ENCODE measurements around the gene HNRNPU.

The HNRNPU gene

DNA sequence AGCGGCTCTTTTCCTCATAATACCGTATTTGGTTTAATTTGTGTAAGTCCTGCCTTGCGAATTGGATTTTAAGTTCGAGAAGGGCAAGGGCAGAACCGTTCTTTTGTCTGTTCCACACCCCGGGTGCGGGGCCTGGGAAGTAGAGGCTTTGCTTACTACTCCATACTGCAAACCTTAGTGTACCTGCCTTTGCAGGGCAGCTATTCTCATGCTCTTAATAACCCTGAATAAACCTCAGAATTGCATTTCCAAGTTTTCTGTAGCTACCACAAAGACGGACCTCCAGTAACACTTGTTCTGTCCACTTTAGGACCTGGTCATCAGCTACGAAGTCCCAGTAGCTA lies 657 bp upstream of the HNRNPU start:
- Histone ChIP-seq H3K27me3 (no peaks in the 10 kb centered on the region), H3K4me3 (ENCODE audit: low read depth, low read length) (peak overlapping the region; percentile 98), H3K36me3 (peaks cover 36% of the 10 kb centered on the region), H3K4me1 (peaks cover 5% of the 10 kb centered on the region; the same call in 1 of the 2 replicates), H3K9me3 (no peaks in the 10 kb centered on the region)
- peak; percentile 19 for DNase-seq
- TF ChIP-seq, protein P1, sequence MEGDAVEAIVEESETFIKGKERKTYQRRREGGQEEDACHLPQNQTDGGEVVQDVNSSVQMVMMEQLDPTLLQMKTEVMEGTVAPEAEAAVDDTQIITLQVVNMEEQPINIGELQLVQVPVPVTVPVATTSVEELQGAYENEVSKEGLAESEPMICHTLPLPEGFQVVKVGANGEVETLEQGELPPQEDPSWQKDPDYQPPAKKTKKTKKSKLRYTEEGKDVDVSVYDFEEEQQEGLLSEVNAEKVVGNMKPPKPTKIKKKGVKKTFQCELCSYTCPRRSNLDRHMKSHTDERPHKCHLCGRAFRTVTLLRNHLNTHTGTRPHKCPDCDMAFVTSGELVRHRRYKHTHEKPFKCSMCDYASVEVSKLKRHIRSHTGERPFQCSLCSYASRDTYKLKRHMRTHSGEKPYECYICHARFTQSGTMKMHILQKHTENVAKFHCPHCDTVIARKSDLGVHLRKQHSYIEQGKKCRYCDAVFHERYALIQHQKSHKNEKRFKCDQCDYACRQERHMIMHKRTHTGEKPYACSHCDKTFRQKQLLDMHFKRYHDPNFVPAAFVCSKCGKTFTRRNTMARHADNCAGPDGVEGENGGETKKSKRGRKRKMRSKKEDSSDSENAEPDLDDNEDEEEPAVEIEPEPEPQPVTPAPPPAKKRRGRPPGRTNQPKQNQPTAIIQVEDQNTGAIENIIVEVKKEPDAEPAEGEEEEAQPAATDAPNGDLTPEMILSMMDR (IDR thresholded peaks at IDR 0.05; ENCODE audit: low read depth, low read length): no peak

DNA sequence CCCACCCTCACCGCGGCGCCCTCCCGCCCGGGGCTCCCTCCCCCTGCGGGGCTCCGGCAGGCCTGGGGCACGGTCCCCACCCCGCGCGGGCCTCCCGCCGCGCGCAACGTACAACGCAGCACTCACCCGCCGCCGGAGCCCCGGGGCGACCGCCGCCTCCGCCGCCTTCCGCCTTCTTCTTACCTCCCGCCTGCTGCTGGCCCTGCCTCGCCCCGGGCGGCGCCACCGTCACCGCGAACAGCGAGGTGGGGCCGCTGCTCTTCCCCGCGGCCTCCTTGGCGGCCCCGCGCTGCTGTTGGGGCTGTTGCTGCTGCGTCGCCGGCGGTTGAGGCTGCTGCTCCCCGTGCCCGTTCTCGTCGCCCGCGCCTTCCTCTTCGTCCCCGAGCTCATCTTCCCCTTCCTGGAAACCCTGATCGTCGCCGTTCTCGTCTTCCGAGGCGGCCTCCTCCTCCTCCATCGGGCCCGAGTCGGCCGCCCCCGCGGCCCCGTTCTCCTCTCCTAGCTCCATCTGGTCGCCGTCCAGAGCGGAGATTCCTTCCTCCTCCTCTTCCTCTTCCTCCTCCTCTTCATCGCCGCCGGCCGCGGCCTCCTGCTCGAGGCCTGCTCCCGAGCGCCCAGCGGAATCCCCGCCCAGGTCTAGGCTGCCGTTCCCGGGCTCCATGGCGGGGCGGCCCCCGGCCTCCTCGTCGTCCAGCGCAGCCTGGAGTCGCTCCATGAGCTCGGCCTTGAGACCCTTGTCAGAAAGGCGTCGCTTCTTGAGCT lies 671 bp downstream of the HNRNPU start:
- peaks cover 7% of the 10 kb centered on the region for H3K4me1 ChIP-seq
- H3K27me3 ChIP-seq: no peaks in the 10 kb centered on the region
- peaks cover 50% of the 10 kb centered on the region for H3K36me3 ChIP-seq
- no peaks in the 10 kb centered on the region for H3K9me3 ChIP-seq
- DNase-seq: no peak
- TF ChIP-seq, protein P1 (IDR thresholded peaks at IDR 0.05; ENCODE audit: low read depth, low read length): no peak
- H3K4me3 ChIP-seq (ENCODE audit: low read depth, low read length): peak overlapping the region; percentile 98

DNA sequence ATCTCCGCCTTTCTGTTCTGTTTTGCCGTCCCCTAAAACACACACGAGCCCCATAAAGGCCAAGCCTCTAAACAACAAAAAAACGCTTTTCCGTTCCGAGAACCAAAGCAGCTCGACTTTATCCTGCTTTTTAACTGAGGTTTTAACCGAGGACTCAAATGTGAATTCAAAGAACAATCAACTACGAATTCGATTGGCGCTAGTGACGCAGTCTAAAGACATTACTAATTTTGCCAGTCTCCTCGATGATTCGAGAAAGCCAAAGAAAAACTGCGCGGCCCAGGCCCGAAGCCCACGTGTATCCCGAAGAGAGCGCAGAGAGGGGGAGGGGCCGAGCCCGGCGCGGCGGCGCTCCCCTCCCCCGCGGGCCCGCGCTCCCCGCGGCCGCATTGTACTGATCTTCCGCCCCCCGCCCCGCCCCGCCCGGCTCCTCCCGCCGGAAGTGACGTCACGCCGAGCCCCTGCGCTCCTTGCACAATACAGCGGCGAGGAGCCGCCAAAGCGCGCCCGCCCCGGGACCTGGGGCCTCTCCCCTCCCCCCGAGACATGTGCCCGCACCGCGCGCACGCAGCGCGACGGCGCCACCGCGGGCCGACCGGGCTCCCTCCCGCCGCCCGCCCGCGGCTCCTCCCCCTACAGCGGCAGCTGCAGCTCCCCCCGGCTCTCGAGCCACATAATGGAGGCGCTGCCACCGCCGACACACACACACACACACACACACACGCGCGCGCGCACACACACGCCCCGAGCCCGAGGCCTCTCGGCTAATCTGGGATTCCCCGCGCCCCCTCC lies 1.4 kb downstream of the HNRNPU start:
- TF ChIP-seq, protein P1 (IDR thresholded peaks at IDR 0.05; ENCODE audit: low read depth, low read length): no peak
- peaks cover 57% of the 10 kb centered on the region for H3K36me3 ChIP-seq
- H3K4me1 ChIP-seq: peaks cover 7% of the 10 kb centered on the region
- H3K9me3 ChIP-seq: no peaks in the 10 kb centered on the region
- H3K27me3 ChIP-seq: no peaks in the 10 kb centered on the region
- peak overlapping the region; percentile 98 for H3K4me3 ChIP-seq (ENCODE audit: low read depth, low read length)
- DNase-seq: peak; percentile 99

DNA sequence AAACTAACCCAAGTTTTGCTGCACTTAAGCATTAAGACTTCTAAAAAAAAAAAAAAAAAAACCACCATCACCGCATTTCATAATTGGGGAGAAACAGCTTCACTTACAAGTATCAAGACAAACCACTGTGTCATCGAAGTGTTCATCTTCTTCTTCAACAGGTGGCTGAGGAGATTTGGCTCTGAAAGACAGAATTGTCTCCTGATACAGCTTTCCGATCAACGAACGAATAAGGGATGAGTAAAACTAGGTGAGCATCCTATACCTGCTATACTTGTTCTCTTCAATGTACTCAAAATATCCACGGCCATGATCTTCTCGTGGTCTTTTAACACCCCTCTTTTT lies 2.0 kb downstream of the HNRNPU start:
- Histone ChIP-seq H3K4me3 (ENCODE audit: low read depth, low read length) (peak overlapping the region; percentile 98), H3K27me3 (no peaks in the 10 kb centered on the region), H3K4me1 (peaks cover 7% of the 10 kb centered on the region), H3K9me3 (no peaks in the 10 kb centered on the region), H3K36me3 (peaks cover 63% of the 10 kb centered on the region)
- TF ChIP-seq, protein P1 (IDR thresholded peaks at IDR 0.05; ENCODE audit: low read depth, low read length): no peak
- no peak for DNase-seq

DNA sequence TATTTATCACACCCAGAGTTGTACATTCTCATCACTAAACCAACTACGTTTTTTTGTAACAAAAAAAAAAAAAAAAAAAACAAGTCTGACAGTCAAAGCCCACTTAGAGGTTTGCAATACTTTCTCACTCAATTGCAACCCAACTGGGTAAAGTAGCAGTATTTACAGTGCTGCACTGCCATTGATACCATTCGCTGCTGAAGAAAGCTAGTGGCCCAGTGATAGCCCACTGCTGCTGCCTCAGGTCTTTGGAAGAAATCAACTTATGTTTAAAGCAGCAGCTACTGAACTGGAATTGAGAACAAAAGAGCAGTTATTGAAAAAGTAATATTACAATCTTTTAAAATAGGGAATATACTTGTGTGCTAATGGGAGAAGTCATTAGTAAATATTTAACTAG lies 2.7 kb downstream of the HNRNPU start:
- no peaks in the 10 kb centered on the region for H3K27me3 ChIP-seq
- H3K36me3 ChIP-seq: peaks cover 70% of the 10 kb centered on the region
- DNase-seq: no peak
- TF ChIP-seq, protein P1 (IDR thresholded peaks at IDR 0.05; ENCODE audit: low read depth, low read length): no peak
- H3K4me1 ChIP-seq: peaks cover 7% of the 10 kb centered on the region
- H3K9me3 ChIP-seq: no peaks in the 10 kb centered on the region
- peak overlapping the region; percentile 98 for H3K4me3 ChIP-seq (ENCODE audit: low read depth, low read length)
